A549 (cell line): Measurements from ENCODE around the gene ENTPD6. TPM values are rescaled to one million over a fixed set of nuclear protein-coding genes. Genes with fewer than 3 reads are reported as not detected.
"Not testable (repeated sequence)": the region's sequence is repeated elsewhere in the genome, so short reads cannot be mapped to it uniquely, and the experiment has no call there.

Source experiments
- ATAC-seq, 2 experiments: fragments of 200-7000 bp in 1 of 2; fragments of >200 bp in 1 of 2; cut with Nextera tagmentation in 1 of 2; cut with Tn5 transposase in 1 of 2; 3 replicates each; pipeline versions ENCODE4 v1.8.0 to v1.9.1; 2018 to 2020; ENCODE audit warnings: mild to moderate bottlenecking in 1 of 2, moderate library complexity in 1 of 2
- CTCF ChIA-PET: fragments of 300-600 bp; sonication (Branson Sonifier 250); formaldehyde crosslinking; extraction: SDS; loops from one replicate; lab custom pipeline; 2021; ENCODE audit warnings: antibody characterized with exemption, inconsistent platforms; lab: Yijun Ruan, JAX
- POLR2A ChIA-PET: fragments of 350-600 bp; formaldehyde crosslinking; extraction: SDS; loops from one replicate; lab custom pipeline; 2021; ENCODE audit warnings: antibody characterized with exemption, inconsistent platforms; lab: Yijun Ruan, JAX
- DNase-seq, 2 experiments: peaks; one replicate each; pipeline versions ENCODE4 v3.0.0 to v3.0.0-alpha.2; 2011 to 2016; ENCODE audit warnings: low read depth in 1 of 2, low spot score in 1 of 2
- FAIRE-seq: peaks from 2 replicates; lab custom pipeline; 2011; peaks lifted over from hg19 to GRCh38; lab: Jason Lieb, UNC
- H3K27ac ChIP-seq, 2 experiments: fragments of >200 bp; sonication (Bioruptor Twin); formaldehyde crosslinking; 3 replicates each; pipeline ENCODE4 v1.5.1; 2016 to 2017
- H3K4me1 ChIP-seq: fragments of >200 bp; sonication (Bioruptor Twin); formaldehyde crosslinking; 3 replicates; pipeline ENCODE4 v1.6.1; 2016
- H3K4me2 ChIP-seq: fragments of >200 bp; sonication (Bioruptor Twin); formaldehyde crosslinking; 3 replicates; pipeline ENCODE4 v1.6.1; 2016
- H3K4me3 ChIP-seq: fragments of >200 bp; sonication (Bioruptor Twin); formaldehyde crosslinking; 3 replicates; pipeline ENCODE4 v1.5.1; 2016
- H3K9me3 ChIP-seq: fragments of >200 bp; sonication (Bioruptor Twin); formaldehyde crosslinking; 3 replicates; pipeline ENCODE4 v1.6.1; 2016
- ATOH8 ChIP-seq: fragments of 250-450 bp; sonication (Bioruptor Pico); IDR thresholded peaks from 2 replicates; pipeline ENCODE4 v1.5.0; 2020; ENCODE audit warnings: low read depth, mild to moderate bottlenecking, moderate library complexity
- CTCF ChIP-seq: fragments of >200 bp; sonication (Bioruptor Twin); formaldehyde crosslinking; IDR thresholded peaks from 3 replicates; pipeline ENCODE4 v1.5.1; 2016
- EHF ChIP-seq: fragments of 250-450 bp; sonication (Bioruptor Pico); IDR thresholded peaks from 2 replicates; pipeline ENCODE4 v1.5.0; 2020; ENCODE audit warnings: mild to moderate bottlenecking
- FOSB ChIP-seq: fragments of 250-450 bp; sonication (Bioruptor Pico); IDR thresholded peaks from 2 replicates; pipeline ENCODE4 v1.5.0; 2020; ENCODE audit warnings: mild to moderate bottlenecking, moderate library complexity
- FOSL2 ChIP-seq, 2 experiments: fragments of 450-650 bp in 1 of 2; fragments of >200 bp in 1 of 2; sonication (Bioruptor Twin) in 1 of 2; formaldehyde crosslinking; IDR thresholded peaks; 2 replicates each; pipeline versions ENCODE4 v1.5.0 to v1.6.1; 2016 to 2020; ENCODE audit warnings: mild to moderate bottlenecking in 1 of 2, moderate library complexity in 1 of 2
- FOXS1 ChIP-seq: fragments of 250-450 bp; sonication (Bioruptor Pico); IDR thresholded peaks from 2 replicates; pipeline ENCODE4 v1.5.0; 2020; ENCODE audit warnings: mild to moderate bottlenecking, moderate library complexity
- HEYL ChIP-seq: fragments of 250-450 bp; sonication (Bioruptor Pico); IDR thresholded peaks from 2 replicates; pipeline ENCODE4 v1.8.0; 2021; ENCODE audit warnings: mild to moderate bottlenecking, moderate library complexity
- HMGXB4 ChIP-seq: fragments of 250-450 bp; sonication (Bioruptor Pico); IDR thresholded peaks from 2 replicates; pipeline ENCODE4 v1.5.0; 2021; ENCODE audit warnings: mild to moderate bottlenecking, moderate library complexity, borderline replicate concordance
- HOXA7 ChIP-seq: fragments of 250-450 bp; sonication (Bioruptor Pico); IDR thresholded peaks from 2 replicates; pipeline ENCODE4 v1.5.0; 2020; ENCODE audit warnings: mild to moderate bottlenecking, moderate library complexity
- HOXB13 ChIP-seq: fragments of 250-450 bp; sonication (Bioruptor Pico); IDR thresholded peaks from 2 replicates; pipeline ENCODE4 v1.5.0; 2020; ENCODE audit warnings: low read depth, mild to moderate bottlenecking, moderate library complexity
- HOXB5 ChIP-seq: fragments of 250-450 bp; sonication (Bioruptor Pico); IDR thresholded peaks from 2 replicates; pipeline ENCODE4 v1.5.0; 2020; ENCODE audit warnings: mild to moderate bottlenecking, moderate library complexity
- JUN ChIP-seq, 2 experiments: fragments of >200 bp; sonication (Bioruptor Twin); formaldehyde crosslinking; IDR thresholded peaks; 2 replicates in 1 of 2; 3 replicates in 1 of 2; pipeline ENCODE4 v1.6.1; 2016 to 2017
- MAX ChIP-seq: IDR thresholded peaks from 2 replicates; pipeline ENCODE4 v1.6.1; 2012
- MAZ ChIP-seq: fragments of 150-350 bp; IDR thresholded peaks from 2 replicates; pipeline ENCODE4 v1.6.1; 2014; ENCODE audit warnings: antibody characterized with exemption, low read depth, low read length, borderline replicate concordance
- NPAS2 ChIP-seq: fragments of 250-450 bp; sonication (Bioruptor Pico); IDR thresholded peaks from 2 replicates; pipeline ENCODE4 v1.8.0; 2022; ENCODE audit warnings: mild to moderate bottlenecking, moderate library complexity, borderline replicate concordance
- RARB ChIP-seq: fragments of 250-450 bp; sonication (Bioruptor Pico); IDR thresholded peaks from 2 replicates; pipeline ENCODE4 v1.8.0; 2021; ENCODE audit warnings: mild to moderate bottlenecking, moderate library complexity
- RCOR1 ChIP-seq: fragments of 150-350 bp; IDR thresholded peaks from 2 replicates; pipeline ENCODE4 v1.6.1; 2014; ENCODE audit warnings: antibody characterized with exemption, low read length, low read depth
- TP53 ChIP-seq: fragments of 250-450 bp; sonication (Bioruptor Pico); IDR thresholded peaks from 2 replicates; pipeline ENCODE4 v1.5.0; 2021; ENCODE audit warnings: mild to moderate bottlenecking, moderate library complexity
- ZNF302 ChIP-seq: fragments of 250-450 bp; sonication (Bioruptor Pico); IDR thresholded peaks from 2 replicates; pipeline ENCODE4 v1.9.0; 2021; ENCODE audit warnings: inconsistent platforms, mild to moderate bottlenecking, moderate library complexity
- ZSCAN20 ChIP-seq: fragments of 250-450 bp; sonication (Bioruptor Pico); IDR thresholded peaks from 2 replicates; pipeline ENCODE4 v1.8.0; 2022; ENCODE audit warnings: mild to moderate bottlenecking, moderate library complexity
- WGBS: methylation state at CpG from one replicate; pipeline ENCODE4 v1.1.6; 2017; ENCODE audit errors: missing lambda C conversion rate; 5-methylcytosine and 5-hydroxymethylcytosine counted together
- polyA plus RNA-seq, 4 experiments: library from polyadenylated mRNA; depleted of rRNA in 3 of 4; stranded (reverse); fragments of >200 nt; fragmentation: RNase III in 1 of 4; extraction: RNeasy Plus Mini Kit Qiagen cat#74134 plus additional on column Dnase treatment in 1 of 4; gene quantifications; 2 replicates in 3 of 4; 3 replicates in 1 of 4; pipeline ENCODE4 v1.2.3, GENCODE V29; 2011 to 2017

The ENTPD6 gene
- polyA plus RNA-seq, 2 of the 4 experiments (the other 2 are of a cell fraction) = 85.7 to 87.0 TPM

GRCh38 chr20:25233016-25233772, 37.7 kb downstream of the ENTPD6 start (continued):
- TF ChIP-seq MAX (peak; percentile 89), NPAS2 (CRISPR knock-in tag) (no peak), MAZ (no peak), RCOR1 (no peak), ATOH8 (CRISPR knock-in tag) (no peak; the same call in 1 of the 2 replicates), CTCF (no peak)

GRCh38 chr20:25234009-25234849, 38.7 kb downstream of the ENTPD6 start:
- peak overlapping the region; percentile 74 for H3K4me2 ChIP-seq
- TF ChIP-seq JUN (IDR thresholded peaks at IDR 0.05) (peak in 1 of 2 experiments; percentile 22; a peak in 1 of 5 replicates), MAX (peak; percentile 74), ZNF302 (CRISPR knock-in tag) (peak; percentile 99), NPAS2 (CRISPR knock-in tag) (peak; percentile 70), FOSL2 (CRISPR knock-in tag; IDR thresholded peaks at IDR 0.05) (peak; percentile 59), HOXB13 (CRISPR knock-in tag) (peak; percentile 98), RARB (CRISPR knock-in tag) (peak; percentile 87; the same call in 1 of the 2 replicates), FOXS1 (CRISPR knock-in tag) (peak; percentile 97), HOXA7 (CRISPR knock-in tag) (peak; percentile 91; the same call in 1 of the 2 replicates), HOXB5 (CRISPR knock-in tag) (peak; percentile 98), EHF (CRISPR knock-in tag) (peak; percentile 99), TP53 (CRISPR knock-in tag) (peak; percentile 62; the same call in 1 of the 2 replicates), HMGXB4 (CRISPR knock-in tag) (peak; percentile 79), FOSB (CRISPR knock-in tag) (peak; percentile 92), ATOH8 (CRISPR knock-in tag) (peak; percentile 98), HEYL (peak; percentile 96), ZSCAN20 (peak; percentile 99)
- FAIRE-seq; ATAC-seq; H3K9me3 ChIP-seq; TF ChIP-seq FOSL2 (IDR thresholded peaks at IDR 0.05): not testable (repeated sequence)
- H3K4me1 ChIP-seq = peaks cover 86% of the 10 kb centered on the region
- DNase-seq = peak in 1 of 2 experiments; percentile 68
- WGBS = 13% methylated on average over 8 of the region's 8 CpGs
- ChIA-PET CTCF (interaction anchor here (1.0 to 18.2 kb wide), 5 partner anchors 9 to 60 kb away, joined by 4 to 300 read pairs (median 14); partner anchors contain the start of gene PYGB), POLR2A (interaction anchor here (1.0 to 8.8 kb wide), 4 partner anchors 11 to 15 kb away, joined by 3 to 60 read pairs (median 18); partner anchors contain the start of gene PYGB)
- H3K27ac ChIP-seq = peak overlapping the region; percentile 95 to 97
- peak overlapping the region; percentile 5; the same call in 1 of the 3 replicates for H3K4me3 ChIP-seq
